ENCODE measurements around the gene PRDX5.

PRDX5 gene

DNA sequence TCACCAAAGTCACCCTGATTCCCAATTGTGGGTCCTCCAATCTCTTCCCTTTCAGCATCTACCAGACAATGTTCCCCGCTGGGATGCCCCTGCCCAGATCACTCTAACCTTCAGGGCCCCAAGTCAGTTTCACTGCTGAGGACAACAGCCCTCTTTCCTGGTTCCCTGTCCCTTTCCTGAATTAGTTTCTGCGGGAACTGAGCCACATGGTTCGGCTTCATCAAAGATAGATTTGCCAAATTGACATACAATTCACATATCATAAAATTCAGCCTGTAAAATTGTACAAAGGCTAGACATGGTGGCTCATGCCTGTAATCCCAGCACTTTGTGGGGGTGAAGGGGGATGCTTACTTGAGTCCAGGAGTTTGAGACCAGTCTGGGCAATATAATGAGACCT lies 10.1 kb downstream of the PRDX5 start:
- DNase-seq = no peak

DNA sequence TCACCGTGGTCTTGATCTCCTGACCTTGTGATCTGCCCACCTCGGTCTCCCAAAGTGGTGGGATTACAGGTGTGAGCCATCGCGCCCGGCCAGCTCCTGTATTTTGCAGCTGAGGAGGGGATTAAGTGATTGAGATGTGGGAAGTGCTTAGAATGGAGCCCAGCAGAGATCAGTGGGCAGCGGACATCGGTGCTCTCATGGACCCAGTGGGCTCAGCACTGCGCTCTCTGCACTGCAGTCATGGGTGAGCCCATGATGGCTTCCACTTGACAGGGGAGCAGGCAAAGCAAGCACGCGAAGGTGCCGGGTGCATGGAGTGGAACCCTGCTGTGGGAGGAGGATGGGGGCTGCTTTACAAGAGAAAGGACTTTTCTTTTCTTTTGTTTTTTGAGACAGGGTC lies 13.0 kb downstream of the PRDX5 start:
- no peak for DNase-seq

DNA sequence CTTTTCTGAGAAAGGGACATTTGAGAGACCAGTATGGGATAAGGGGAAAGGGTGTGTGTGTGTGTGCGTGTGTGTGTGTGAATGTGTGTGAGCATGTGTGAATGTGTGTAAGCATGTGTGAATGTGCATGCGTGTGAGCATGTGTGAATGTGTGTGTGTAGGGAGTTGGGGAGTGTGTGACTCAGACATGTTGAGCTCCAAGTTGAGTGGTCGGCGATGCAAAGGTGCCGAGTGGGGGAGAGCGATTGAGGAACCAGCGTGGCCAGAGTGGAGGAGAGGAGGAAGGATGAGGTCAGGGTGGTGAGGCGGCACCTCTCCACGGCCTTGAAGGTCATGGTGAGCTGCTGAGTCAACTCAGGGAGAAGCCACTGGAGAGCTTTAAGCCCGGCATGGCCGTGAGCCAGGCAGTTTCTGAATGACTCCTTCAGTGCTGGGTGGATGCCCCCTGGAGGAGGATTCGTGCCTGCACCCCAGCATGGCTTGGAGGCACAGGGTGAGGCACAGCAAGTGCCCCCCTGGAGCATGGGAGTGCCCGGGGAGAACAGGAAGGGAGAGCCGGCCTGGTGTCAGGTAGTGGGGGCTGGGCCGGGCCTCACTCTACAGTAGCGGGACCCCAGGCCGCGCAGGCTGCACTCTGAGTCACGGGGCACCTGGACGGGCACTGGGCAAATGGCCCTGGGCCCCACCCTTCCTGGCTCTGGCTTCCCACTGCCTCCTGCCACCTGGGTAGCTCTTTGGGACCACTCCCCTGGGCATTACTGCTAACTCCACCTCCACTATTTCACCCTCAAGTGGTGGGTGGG lies 13.8 kb downstream of the PRDX5 start:
- DNase-seq = peak; percentile 93

DNA sequence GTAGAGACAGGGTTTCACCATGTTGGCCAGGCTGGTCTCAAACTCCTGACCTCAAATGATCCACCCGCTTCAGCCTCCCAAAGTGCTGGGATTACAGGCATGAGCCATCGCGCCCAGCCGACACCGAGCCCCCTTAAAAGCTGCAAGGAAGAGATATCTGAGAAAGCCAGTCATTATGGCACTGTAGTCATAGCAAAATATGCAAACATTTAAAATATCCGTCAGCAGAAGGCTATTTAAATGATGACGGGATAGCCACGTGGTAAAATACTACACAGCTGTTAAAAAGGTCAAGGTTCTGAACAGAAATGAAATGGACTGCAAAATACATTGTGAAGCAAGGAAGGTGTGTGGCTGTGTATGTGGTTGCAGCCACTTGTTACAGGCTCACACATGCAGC lies 15.6 kb downstream of the PRDX5 start:
- DNase-seq = no peak

DNA sequence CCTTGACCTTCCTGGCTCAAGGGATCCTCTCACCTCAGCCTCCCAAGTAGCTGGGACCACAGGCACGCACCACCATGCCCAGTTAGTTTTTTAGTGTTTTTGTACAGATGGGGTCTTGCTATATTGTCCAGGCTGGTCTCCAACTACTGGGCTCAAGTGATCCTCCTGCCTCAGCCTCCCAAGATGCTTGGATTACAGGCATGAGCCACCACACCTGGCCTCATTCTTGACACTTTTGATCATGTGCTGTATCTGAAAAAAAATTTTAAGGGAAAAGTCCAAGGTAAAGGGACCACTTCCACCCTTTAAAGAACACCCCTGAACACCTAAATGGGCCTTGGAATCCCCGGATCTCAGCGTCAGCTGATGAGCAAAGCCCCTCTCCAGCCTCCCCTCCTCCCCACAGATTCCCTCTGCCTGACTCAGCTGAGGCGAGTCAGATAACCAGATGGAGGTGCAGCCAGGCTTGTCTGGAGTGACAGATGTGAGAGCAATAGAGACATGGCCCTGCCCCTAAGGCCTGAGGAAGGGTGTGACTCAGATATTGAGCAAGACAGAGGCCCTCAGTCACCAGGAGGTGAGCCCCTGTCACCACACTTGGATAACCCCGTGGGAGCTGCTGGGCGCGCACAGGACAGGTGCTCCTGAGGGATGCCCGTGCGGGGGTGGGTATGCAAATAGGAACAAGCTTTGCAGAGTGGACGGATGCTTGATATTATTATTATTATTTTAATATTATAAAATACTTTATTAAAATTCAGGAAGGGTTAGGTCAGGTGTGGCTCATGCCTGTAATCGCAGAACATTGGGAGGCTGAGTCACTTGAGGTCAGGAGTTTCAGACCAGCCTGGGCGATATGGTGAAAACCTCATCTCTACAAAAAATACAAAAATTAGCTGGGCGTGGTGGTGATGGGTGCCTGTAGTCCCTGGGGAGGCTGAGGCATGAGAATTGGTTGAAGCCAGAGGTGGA lies 17.1 kb downstream of the PRDX5 start:
- DNase-seq = peak; percentile 73

DNA sequence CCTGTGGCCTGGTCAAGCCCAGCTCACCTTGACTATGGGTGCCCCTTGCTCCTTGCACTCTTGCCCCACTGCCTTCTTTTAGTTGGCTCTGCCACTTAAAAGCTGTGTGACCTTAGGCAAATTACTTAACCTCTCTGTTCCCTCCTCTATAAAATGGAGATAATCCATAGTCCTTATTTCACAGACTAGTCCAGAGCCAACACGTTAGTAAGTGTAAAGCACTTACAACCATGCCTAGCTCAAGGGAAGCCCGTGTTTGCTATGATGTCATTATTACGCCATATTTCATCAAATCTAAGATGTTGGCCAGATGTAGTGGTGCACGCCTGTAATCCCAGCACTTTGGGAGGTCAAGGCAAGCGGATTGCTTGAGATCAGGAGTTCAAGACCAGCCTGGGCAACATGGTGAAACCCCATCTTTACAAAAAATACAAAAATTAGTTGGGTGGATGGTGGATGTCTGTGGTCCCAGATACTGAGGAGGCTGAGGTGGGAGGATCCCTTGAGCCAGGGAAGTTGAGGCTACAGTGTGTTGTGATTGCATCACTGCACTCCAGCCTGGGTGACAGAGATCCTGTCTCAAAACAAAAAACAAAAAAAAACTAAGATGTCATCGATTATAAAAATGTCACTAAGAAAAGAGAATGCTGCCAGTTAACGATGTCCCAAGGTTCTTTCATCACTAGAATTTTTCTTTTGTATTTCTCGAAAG lies 19.8 kb downstream of the PRDX5 start:
- DNase-seq = no peak

DNA sequence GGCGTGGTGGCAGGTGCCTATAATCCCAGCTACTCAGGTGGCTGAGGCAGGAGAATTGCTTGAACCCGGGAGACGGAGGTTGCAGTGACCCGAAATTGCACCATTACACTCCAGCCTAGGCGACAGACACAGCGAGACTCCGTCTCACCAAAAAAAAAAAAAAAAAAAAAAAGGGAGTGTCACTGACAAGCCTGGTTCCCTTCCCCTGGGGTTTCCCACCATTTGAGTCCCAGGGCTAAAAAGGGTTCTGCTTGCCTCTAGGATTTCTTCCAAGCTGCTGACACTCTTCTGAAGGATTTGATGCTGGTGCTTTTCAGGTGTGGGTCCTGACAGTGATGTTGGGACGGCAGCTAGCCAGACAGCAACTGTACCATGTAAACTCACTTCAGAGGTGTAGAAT lies 20.8 kb downstream of the PRDX5 start:
- no peak for DNase-seq

DNA sequence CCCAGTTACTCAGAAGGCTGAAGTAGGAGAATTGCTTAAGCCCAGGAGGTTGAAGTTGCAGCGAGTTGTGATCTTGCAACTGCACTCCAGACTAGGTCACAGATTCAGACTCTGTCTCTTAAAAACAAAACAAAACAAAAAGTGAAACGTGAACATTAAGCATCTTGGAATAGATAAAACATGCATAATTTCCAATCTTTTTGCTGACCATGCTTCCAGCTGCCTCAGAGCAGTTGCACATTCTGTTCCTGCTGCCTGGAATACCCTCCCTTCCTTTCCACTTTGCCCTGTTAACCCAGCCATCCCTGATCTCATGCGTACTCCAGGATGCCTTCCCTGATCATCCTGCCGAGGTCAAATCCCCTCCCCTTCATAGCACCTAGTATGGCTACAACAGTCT lies 21.4 kb downstream of the PRDX5 start:
- no peak for DNase-seq

DNA sequence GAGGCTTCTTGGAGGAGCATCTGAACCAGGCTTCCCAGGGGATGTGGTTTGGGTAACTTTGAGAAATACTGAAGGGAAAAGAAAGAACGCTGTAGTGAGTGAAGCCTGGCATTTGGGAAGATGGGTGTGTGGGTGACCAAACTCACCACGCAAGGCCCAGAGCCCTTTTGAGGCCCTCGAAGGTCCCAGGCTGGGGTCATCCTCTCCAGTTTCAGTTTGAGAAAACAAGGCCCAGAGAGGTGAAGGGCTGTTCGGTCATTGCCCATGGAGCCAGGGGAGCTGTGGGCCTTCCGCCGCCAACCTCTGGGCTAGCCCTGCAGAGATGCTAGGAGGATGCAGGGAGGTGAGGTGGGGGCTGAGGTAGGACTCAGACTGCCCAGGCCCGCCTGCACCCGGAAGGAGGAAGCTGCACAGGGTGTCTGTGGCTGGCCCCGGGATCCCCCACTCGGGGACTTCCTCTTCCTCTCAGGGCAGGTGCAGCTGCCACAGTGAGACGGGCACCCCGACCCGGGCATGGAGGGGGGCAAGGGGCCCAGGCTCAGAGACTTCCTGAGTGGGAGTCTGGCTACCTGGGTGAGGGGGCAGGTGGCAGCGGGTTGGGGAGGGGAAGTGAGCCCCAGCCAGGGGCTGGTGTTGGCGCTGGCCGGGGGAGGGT lies 22.0 kb downstream of the PRDX5 start, which contains the start of gene CCDC88B:
TSS of gene CCDC88B (plus strand) at position 451 of the 655 bp plus-strand sequence. CDS start at position 514, 63 bp downstream.
- DNase-seq = peak; percentile 92

DNA sequence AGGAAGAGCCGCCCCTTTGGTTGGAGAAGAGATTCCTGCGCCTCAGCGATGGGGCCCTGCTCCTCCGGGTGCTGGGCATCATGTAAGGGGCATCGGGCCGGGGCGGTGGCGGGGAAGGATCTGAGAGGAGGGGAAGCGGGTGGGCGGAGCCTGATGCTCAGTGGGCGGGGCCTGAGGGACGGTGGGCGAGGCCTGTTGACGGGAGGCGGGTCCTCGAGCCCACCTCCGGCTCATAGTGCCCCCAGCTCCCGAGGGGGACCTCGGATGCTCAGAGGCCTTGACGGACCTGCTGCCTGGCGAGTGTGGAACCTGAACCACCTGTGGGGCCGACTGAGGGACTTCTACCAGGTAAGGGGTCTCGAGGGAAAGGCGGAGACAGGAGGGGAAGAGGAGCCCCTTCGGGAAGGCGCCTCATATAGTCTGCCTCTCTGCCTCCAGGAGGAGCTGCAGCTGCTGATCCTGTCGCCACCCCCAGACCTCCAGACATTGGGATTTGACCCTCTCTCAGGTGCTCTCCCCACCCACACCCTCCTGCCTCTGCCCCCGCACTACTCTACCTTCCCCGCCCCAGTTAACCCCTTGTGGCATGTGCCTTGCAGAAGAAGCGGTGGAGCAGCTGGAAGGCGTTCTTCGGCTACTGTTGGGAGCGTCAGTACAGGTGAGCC lies 22.9 kb downstream of the PRDX5 start:
- peak; percentile 88 for DNase-seq

DNA sequence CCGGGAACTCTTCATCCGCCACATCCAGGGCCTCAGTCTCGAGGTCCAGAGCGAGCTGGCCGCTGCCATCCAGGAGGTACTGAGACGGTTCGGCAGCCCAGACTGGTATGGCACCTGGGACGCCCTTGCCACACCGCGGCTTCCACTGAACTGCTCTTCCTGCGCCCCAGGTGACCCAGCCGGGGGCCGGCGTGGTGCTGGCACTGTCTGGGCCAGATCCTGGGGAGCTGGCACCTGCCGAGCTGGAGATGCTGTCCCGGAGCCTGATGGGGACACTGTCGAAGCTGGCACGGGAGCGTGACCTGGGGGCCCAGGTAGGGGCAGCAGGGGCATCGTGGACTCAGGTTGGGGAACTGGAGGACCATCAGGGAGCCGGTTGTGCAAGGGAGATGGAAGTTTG lies 23.5 kb downstream of the PRDX5 start:
- no peak for DNase-seq

DNA sequence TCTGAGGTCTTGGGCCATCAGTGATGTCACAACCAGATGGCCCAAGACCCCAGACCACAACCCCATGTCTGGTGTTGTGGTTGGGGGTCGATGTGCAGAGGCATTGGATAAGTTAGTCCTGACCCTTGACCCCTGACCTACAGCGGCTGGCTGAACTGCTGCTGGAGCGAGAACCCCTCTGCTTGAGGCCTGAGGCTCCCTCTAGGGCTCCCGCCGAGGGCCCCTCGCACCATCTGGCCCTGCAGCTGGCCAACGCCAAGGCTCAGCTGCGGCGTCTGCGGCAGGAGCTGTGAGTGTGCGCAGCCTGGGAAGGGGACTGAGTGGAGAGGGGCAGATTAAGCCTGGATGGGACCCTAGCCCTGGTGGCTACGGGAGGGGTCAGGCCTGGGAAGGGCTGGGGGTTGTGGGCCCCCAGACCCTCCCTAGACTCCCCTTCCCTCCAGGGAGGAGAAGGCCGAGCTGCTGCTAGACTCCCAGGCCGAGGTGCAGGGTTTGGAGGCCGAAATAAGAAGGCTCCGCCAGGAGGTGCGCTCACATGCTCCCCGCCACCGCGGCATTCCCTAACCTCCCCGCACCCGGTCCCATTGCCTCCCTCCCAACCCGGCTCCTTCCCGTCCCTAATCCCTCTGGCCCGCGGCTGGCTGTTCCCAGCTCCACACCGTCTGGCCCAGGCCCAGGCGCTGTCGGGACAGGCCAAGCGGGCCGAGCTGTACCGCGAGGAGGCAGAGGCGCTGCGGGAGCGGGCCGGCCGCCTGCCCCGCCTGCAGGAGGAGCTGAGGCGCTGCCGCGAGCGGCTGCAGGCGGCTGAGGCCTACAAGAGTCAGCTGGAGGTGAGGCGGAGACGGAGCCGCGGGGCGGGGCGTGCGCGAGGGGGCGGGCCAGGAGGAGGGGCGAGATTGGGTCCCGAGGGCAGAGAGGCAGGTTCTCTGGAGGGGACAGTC lies 24.2 kb downstream of the PRDX5 start:
- peak; percentile 95 for DNase-seq

DNA sequence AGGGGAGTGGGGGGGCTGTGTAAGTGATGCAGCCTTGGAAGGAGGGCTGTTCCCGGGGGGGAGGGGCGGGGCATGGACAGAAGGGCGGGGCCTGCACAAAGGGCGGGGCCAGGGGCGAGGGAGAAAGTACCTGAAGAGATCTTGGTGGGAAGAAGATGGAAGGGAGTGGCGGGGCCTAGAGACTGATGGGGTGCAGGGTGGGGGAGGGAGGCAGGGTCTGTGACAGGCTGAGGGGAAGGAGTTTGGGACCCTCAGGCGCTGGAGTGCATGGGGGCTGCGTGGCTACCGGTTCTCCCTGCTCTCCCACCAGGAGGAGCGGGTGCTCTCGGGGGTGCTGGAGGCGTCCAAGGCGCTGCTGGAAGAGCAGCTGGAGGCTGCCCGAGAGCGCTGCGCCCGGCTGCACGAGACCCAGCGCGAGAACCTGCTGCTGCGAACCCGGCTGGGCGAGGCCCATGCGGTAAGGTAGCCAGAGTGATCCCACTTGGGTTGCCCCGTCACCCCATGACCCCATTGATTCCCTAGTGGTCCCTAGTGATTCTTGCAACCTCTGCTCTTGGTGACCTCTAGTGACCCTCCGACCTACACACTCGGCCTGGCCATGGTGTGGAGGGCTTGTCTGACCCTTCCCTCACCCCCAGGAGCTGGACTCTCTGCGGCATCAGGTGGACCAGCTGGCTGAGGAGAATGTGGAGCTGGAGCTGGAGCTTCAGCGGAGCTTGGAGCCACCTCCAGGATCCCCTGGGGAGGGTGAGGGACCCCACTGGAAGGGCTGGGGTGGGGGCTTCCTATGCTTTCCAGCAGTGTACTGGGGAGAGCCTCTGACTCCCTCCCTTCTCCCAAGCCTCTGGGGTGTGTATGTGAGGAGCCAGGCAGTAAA lies 25.2 kb downstream of the PRDX5 start:
- DNase-seq = no peak

DNA sequence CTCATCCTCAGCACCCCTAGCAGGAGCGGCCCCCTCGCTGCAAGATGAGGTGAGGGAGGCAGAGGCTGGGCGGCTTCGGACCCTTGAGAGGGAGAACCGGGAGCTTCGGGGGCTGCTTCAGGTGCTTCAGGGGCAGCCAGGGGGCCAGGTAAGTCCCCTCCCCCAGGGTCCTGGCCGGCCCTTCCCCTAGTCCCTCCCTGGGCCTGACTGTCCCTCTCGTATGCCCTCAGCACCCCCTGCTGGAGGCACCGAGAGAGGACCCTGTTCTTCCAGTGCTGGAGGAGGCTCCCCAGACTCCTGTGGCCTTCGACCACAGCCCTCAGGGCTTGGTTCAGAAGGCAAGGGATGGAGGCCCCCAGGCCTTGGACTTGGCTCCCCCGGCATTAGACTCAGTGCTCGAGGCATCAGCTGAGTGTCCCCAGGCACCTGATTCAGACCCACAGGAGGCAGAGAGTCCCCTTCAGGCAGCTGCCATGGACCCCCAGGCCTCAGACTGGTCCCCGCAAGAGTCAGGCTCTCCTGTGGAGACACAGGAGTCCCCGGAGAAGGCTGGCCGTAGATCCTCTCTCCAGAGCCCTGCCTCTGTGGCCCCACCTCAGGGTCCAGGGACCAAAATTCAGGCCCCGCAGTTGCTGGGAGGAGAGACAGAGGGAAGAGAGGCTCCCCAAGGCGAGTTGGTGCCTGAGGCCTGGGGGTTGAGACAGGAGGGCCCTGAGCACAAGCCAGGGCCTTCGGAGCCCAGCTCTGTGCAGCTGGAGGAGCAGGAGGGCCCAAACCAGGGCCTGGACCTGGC lies 26.0 kb downstream of the PRDX5 start:
- DNase-seq = peak; percentile 37

DNA sequence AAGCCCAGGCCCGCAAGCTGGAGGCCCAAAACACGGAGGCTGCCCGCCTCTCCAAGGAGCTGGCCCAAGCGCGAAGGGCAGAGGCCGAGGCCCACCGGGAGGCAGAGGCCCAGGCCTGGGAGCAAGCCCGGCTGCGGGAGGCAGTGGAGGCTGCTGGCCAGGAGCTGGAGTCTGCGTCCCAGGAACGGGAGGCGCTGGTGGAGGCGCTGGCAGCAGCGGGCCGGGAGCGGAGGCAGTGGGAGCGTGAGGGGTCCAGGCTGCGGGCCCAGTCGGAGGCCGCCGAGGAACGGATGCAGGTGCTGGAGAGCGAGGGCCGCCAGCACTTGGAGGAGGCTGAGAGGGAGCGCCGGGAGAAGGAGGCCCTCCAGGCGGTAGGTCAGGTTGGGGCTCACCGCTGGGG lies 26.9 kb downstream of the PRDX5 start:
- no peak for DNase-seq

DNA sequence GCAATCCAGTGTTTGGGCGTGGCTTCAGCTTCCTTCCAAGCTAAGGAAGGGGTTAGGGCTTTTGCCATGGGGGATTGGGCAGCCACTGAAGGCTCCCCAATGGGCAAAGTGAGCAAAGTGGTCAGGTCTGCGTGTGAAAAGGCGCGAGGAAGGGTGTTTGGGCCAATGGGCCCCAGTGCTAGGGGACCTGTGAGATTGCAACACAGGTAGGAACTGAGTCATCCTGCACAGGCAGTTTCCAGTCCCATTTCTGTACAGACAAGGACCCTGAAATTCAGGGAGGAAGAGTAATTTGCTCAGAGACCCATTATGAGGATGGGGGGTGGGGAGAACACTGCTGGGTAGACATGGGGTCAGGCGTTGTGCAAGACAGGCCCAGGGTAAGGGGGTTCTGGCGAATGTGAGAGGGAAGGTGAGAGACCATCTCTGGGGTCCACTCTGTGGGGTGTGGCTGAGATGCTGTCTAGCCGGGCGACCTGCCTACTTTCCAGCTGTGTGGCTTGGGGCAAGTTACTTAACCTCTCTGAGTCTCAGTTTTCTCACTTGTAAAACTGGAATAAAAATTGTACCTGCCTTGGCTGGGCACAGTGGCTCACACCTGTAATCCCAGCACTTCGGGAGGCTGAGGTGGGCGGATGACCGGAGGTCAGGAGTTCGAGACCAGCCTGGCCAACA lies 29.4 kb downstream of the PRDX5 start:
- no peak for DNase-seq

DNA sequence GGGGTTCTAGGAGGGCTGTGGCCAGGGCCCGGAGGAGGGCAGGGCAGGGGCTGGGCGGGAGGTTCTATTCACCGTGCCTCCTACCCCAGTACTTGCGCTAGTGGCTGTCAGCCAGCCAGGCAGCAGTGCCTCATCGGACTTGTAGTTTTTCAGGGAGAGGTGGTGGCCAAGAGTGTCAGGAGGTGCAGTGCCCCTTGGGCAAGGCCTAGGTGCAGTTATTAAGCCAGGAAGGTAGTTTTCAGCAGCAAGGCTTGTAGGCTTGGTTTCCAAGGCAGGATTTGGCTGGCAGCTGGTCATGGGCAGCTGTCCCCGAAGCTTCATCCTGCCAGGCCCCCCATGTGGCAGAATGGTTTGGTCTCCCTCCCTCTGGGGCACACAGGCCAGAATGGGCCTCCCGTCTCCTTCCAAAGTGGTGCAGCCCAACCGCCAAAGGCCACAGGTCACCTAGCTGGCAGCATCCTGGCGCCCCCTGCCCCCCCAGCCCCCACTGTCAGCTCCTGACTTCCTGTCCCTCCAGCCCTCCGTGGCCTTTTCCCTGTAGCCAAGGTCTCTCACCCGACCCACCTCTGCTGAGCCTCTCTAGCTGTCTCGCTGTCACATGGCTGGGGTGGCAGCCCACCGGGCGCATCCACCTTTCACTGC lies 30.6 kb downstream of the PRDX5 start:
- no peak for DNase-seq

DNA sequence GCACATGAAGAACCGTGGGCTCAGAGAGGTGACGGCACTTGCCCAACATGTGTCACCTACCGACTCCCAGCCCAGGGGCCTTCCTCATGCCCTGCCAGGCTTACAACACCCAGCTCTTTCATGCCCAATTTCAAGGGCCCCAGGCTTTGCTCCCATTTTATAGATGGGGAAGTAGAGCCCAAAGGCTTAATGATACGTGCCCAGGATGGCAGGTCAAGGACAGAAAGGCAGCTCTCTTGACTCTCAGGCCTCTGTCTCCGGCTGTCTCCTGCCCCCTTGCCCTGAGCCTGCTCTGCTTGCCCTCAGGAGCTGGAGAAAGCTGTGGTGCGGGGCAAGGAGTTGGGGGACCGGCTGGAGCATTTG lies 31.1 kb downstream of the PRDX5 start:
- no peak for DNase-seq

All from activated CD4-positive, alpha-beta T cell treated with anti-CD3 and anti-CD28 coated beads, Interleukin-2, Interleukin-6, amounts not matched to agents 100 ng/mL and 50 ng/mL, durations not matched to agents 16 hours and 8 hours (primary cell).